HG03095 (cell line): ENCODE measurements around the gene MT1H.

Experiments
- ATAC-seq: cut with Tn5 transposase; IDR thresholded peaks from one replicate; pipeline ENCODE4 v1.9.1; 2021; ENCODE audit warnings: moderate library complexity; ENCODE audit not compliant: unreplicated experiment

Gene MT1H

GRCh38 chr16:56636616-56637413, 32.8 kb upstream of the MT1H start:
- ATAC-seq = no peak

DNA sequence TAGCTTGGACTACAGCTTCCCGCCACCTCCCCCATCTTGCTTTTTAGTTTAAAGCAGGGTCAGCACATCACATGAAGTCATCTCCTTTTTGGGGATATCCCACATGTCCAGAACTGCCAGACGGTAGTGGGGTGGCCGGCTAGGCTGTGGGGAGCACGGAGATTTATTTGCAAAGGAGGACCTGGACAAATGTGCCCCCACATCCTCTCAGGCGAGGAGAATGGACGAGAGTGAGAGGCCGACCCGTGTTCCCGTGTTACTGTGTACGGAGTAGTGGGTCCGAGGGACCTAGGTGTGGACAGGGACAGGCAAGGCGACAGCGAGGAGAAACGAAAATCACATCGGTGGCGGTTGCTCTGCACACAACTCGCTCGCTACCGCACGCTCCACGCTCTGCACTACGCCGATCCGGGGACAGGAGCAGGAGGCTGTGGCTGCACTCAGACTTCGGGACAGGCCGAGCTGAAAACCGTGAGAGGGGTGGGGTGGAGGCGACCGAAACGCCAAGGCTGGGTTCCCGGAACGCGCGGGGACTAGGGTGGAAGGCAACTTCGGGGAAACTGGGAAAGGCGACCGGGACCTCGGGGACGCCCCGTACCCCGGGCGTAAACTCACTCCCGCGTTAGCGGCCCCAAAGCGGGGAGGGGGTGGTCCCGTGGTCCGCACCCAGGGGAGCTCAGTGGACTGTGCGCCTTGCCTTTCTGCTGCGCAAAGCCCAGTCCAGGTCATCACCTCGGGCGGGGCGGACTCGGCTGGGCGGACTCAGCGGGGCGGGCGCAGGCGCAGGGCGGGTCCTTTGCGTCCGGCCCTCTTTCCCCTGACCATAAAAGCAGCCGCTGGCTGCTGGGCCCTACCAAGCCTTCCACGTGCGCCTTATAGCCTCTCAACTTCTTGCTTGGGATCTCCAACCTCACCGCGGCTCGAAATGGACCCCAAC, 31.5 kb upstream of the MT1H start, which contains the start of gene MT1A:
TSS of gene MT1A (plus strand) at position 853 of the 937 bp plus-strand sequence. CDS start at position 926, 73 bp downstream.
- ATAC-seq = no peak

DNA sequence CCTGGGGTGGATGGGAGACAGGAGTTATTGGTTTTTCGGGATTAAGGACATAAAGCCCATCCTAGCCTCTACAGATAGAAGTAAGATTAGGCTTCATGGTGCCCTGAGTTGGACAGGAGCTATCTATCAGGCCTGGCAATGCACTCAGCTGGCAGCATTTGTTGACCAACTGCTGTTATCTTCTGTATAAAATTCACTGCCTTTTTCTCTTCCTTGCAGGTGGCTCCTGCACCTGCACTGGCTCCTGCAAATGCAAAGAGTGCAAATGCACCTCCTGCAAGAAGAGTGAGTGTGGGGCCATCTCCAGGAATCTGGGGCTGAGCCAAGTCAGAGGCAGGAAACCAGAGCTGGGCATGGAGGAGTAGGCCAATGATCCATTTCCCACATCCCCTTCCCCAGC, 30.6 kb upstream of the MT1H start:
- ATAC-seq = no peak

- no peak for ATAC-seq
These were observed 29.5 kb upstream of the MT1H start for GRCh38 chr16:56640076-56640475.

GRCh38 chr16:56641166-56641565, 28.4 kb upstream of the MT1H start:
- no peak for ATAC-seq

GRCh38 chr16:56643080-56643778, 26.4 kb upstream of the MT1H start:
- no peak for ATAC-seq

- no peak for ATAC-seq
These were observed 25.8 kb upstream of the MT1H start for GRCh38 chr16:56643833-56644232.

GRCh38 chr16:56645311-56645710, 24.3 kb upstream of the MT1H start:
- ATAC-seq = no peak

GRCh38 chr16:56645838-56646237, 23.8 kb upstream of the MT1H start:
- ATAC-seq = no peak

- ATAC-seq = no peak
These were observed 21.8 kb upstream of the MT1H start for GRCh38 chr16:56647641-56648431.

GRCh38 chr16:56649271-56649670, 20.3 kb upstream of the MT1H start:
- no peak for ATAC-seq

GRCh38 chr16:56649820-56650219, 19.8 kb upstream of the MT1H start:
- no peak for ATAC-seq

GRCh38 chr16:56651586-56651985, 18.0 kb upstream of the MT1H start, which contains the start of gene MT1B:
TSS of gene MT1B (plus strand) at chr16:56651886. CDS start at chr16:56651954, 68 bp downstream.
- ATAC-seq = no peak

- no peak for ATAC-seq
These were observed 17.0 kb upstream of the MT1H start for GRCh38 chr16:56652600-56652999.

DNA sequence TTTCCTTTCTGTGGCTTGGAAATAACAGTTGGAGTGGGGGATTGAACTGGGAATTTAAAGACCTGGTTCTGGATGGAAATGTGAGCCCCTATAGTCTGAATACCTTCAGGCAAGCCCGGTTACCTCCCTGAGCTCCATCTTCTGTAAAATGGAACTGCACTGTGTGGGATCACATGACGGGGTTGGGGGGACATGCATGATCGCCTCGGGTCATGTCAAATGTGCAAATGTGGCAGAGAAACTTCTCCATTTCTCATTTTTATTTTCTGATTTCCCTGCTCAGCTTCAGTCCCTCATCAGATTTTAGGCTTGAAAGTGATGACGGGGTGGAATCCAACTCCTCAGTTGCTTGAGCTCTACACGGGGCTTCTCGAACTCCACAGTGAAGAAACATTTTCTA, 16.4 kb upstream of the MT1H start:
- ATAC-seq = no peak

GRCh38 chr16:56657555-56658326, 11.9 kb upstream of the MT1H start, which contains the start of gene MT1F:
TSS of gene MT1F (plus strand) at chr16:56657959. CDS start at chr16:56658059, 100 bp downstream.
- ATAC-seq = no peak

- ATAC-seq = no peak
These were observed 11.2 kb upstream of the MT1H start for GRCh38 chr16:56658327-56658875.

- ATAC-seq = no peak
These were observed 7.0 kb upstream of the MT1H start for GRCh38 chr16:56662357-56663354.
